Measurements from ENCODE around the gene RBM10. TPM values are rescaled to one million over a fixed set of nuclear protein-coding genes. Genes with fewer than 3 reads are reported as not detected.

RBM10 gene
- total RNA-seq, 2 donors from 2014 or later, result 17.8 to 20.8 TPM

DNA sequence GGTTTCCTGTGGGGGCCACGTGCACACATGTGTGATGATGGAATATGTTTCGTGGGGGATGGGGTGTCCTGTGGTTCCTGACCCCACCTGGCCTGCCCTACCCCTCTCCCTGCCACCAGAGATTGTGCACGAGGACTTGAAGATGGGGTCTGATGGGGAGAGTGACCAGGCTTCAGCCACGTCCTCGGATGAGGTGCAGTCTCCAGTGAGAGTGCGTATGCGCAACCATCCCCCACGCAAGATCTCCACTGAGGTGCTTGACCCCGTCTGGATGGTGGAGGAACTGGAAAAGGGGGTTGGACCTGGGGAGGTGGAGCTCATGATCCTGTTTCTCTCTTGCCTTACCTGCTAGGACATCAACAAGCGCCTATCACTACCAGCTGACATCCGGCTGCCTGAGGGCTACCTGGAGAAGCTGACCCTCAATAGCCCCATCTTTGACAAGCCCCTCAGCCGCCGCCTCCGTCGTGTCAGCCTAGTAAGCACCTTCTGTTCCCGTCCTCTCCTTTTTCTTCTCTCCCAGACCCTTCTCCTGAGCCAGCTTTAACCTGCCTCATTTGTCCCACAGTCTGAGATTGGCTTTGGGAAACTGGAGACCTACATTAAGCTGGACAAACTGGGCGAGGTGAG is 79.4 kb downstream of the RBM10 start:
- intact Hi-C loops (cut with DNase I), result no loop called here
- DNase-seq (ENCODE audit: low spot score), result peak; percentile 70

- intact Hi-C loops (cut with DNase I), result no loop called here
- peak; percentile 20 for DNase-seq (ENCODE audit: low spot score)
Measured at GRCh38 chrX:47224896-47225290, 79.9 kb downstream of the RBM10 start.

DNA sequence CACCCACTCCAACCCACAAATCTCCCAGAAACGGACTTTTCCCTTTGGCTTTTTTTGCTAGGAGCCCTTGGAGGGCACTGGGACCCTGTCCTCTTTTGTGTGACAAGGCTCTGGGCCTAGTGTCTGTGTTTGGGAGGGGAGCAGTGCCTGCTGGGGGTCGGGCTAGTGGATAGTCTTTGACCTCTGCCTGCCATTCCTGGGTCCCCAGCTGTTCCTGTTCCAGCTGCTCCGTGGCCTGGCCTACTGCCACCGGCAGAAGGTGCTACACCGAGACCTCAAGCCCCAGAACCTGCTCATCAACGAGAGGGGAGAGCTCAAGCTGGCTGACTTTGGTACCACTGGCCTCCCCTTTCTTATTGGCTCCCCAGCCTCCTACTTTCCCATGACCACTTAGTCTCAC is 81.0 kb downstream of the RBM10 start:
- intact Hi-C loops (cut with DNase I), result no loop called here
- peak; percentile 57 for DNase-seq (ENCODE audit: low spot score)

DNA sequence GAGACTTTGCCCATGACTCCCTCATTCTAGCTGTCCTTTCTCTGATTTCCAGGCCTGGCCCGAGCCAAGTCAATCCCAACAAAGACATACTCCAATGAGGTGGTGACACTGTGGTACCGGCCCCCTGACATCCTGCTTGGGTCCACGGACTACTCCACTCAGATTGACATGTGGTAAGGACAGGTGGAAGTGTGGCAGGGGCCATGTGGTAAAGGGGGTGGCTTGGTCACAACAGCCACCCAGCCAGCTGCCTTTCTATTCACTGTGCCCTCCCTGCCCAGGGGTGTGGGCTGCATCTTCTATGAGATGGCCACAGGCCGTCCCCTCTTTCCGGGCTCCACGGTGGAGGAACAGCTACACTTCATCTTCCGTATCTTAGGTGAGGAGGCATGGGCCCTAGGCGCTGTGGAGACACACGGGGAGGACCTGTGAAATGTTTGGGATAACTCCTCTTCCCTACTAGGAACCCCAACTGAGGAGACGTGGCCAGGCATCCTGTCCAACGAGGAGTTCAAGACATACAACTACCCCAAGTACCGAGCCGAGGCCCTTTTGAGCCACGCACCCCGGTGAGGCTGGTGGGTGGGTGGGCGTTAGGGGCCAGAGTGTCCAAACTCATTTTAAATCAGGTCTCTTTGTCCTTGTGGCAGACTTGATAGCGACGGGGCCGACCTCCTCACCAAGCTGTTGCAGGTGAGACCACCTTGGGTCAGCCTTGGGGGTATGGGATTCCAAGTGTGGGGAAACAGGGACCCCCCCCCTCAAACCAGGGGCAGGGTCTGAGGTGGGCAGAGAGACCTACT is 81.7 kb downstream of the RBM10 start:
- DNase-seq (ENCODE audit: low spot score), result peak; percentile 69

GRCh38 chrX:47227334-47227583 is 82.2 kb downstream of the RBM10 start:
- intact Hi-C loops (cut with DNase I), result no loop called here

More for the DNA sequence above, 81.7 kb downstream of the RBM10 start:
- intact Hi-C loops (cut with DNase I), result no loop called here

DNA sequence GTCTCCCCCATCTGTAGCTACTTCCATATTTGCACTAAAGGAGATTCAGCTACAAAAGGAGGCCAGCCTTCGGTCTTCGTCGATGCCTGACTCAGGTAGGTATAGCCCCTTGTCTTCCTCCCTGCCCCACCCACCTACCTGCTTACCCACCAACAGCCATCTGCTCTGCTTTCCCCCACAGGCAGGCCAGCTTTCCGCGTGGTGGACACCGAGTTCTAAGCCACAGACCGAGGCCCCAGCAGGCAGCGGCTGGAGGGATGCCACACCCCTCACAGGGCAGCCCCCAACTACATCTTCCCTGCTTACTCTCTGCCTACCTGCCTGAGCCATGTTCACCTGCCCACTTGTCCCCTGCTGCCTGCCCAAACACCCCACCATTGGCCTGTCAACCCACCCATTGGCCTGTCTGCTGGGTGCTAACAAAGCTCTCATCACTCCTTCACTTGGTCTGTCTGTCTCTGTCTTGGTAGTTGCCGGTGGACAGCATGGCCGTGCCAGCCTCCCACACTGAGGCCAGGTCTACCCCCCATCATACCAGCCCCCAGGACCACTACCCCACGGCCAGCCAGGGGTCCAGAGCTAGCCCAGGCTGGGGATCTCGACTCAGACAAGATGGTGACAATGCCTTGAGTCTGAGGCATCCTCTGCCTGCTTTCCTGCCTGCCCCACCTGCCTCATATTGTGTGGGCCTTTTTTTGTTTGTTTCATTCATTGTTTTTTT is 83.7 kb downstream of the RBM10 start:
- no peak for DNase-seq (ENCODE audit: low spot score)
- intact Hi-C loops (cut with DNase I), result loop anchor here in 1 of 2 donors (2.0 kb wide), 1 partner anchor 96 kb away; no protein-coding TSS in a partner anchor

More at GRCh38 chrX:47227334-47227583, 82.2 kb downstream of the RBM10 start:
- peak; percentile 58 for DNase-seq (ENCODE audit: low spot score)

DNA sequence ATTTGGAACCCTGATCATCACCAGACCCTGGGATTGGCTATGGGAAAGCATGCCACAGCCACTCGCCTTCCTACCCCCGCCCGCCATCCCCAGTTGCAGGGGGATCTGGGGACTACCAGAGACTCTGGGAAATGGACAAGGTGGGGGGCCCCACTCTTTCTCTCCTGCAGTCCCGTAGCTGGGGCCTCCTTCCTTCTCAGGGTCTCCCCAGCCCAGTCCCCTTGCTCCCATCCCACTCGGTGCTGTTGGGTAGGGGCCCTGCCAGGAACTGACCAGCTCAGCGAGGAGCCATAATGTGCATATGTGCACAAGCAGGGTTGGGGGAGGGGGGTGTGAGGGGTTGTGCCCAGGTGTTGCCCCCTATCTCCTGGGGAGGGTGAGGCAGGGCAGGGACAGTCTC is 84.4 kb downstream of the RBM10 start:
- DNase-seq (ENCODE audit: low spot score), result no peak
- intact Hi-C loops (cut with DNase I), result loop anchor here in 1 of 2 donors (2.0 kb wide), 1 partner anchor 95 kb away; no protein-coding TSS in a partner anchor

- DNase-seq (ENCODE audit: low spot score), result no peak
- intact Hi-C loops (cut with DNase I), result no loop called here
Measured at GRCh38 chrX:47230136-47230868, 85.3 kb downstream of the RBM10 start.

- DNase-seq (ENCODE audit: low spot score), result peak; percentile 53
- intact Hi-C loops (cut with DNase I), result no loop called here
Measured at GRCh38 chrX:47231167-47231566, 86.1 kb downstream of the RBM10 start.

- intact Hi-C loops (cut with DNase I), result no loop called here
- peak; percentile 48 for DNase-seq (ENCODE audit: low spot score)
Measured at GRCh38 chrX:47232197-47232802, 87.3 kb downstream of the RBM10 start.

DNA sequence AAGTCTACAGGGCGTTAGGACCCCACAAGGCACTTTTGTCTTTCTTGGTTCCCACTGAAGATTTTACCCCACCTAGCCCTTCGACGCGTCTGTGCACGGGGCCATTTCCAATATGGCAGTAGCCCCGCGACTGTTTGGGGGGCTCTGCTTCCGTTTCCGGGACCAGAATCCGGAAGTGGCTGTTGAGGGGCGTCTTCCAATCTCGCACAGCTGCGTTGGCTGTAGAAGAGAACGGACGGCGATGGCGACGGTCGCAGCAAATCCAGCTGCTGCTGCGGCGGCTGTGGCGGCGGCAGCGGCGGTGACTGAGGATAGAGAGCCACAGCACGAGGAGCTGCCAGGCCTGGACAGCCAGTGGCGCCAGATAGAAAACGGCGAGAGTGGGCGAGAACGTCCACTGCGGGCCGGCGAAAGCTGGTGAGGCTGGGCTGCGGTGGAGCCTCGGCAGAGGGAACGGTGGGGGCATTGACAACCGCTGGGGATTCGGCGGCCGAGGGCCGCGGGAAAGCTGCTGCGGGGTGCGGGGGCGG is 87.8 kb downstream of the RBM10 start, which contains the start of gene USP11:
TSS of gene USP11 (plus strand) at position 207 of the 530 bp plus-strand sequence. CDS start at position 242, 35 bp downstream.
- intact Hi-C loops (cut with DNase I), result no loop called here

GRCh38 chrX:47233333-47234113 is 88.5 kb downstream of the RBM10 start:
- intact Hi-C loops (cut with DNase I), result loop anchor here in 1 of 2 donors (2.0 kb wide), 1 partner anchor 71 kb away; no protein-coding TSS in a partner anchor
- peak; percentile 98 for DNase-seq (ENCODE audit: low spot score)

More for the DNA sequence above, 87.8 kb downstream of the RBM10 start, which contains the start of gene USP11:
- peak; percentile 82 for DNase-seq (ENCODE audit: low spot score)

- no peak for DNase-seq (ENCODE audit: low spot score)
- intact Hi-C loops (cut with DNase I), result loop anchor here in 1 of 2 donors (2.0 kb wide), 1 partner anchor 70 kb away; no protein-coding TSS in a partner anchor
Measured at GRCh38 chrX:47234583-47234982, 89.6 kb downstream of the RBM10 start.

DNA sequence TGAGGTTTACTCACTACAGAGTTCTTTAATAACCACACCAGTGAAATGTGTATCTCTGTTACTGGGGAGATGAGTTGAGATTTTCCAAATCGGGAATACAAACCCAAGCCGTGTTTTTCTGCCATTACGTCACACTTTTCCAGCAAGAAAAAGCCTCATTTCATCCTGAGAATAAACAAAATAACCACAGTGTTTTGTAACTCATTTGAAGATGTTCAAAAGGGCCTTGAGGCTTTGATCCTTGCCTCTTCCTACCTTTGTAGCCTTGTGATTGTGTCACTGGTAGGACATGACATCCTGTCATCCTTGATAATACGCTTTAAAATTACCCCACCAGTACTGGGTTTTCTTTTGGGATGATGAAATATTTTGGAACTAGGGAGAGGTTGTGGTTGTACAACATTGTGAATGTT is 90.7 kb downstream of the RBM10 start:
- DNase-seq (ENCODE audit: low spot score), result no peak
- intact Hi-C loops (cut with DNase I), result loop anchor here in 1 of 2 donors (2.0 kb wide), 1 partner anchor 69 kb away; no protein-coding TSS in a partner anchor

All from posterior vena cava (tissue), 2 donors.